Endothelial cell of umbilical vein (primary cell): ENCODE results near the gene NOD2. TPM values are rescaled to one million over a fixed set of nuclear protein-coding genes. Genes with fewer than 3 reads are reported as not detected.

Experiments
- BruUV-seq: library from RNA; stranded (reverse); fragments of 400-500 nt; replicated peaks from 2 replicates; lab custom pipeline; 2021; lab: Mats Ljungman, UMichigan
- CTCF ChIA-PET: fragments of 300-600, 350-600 bp; sonication (Branson Sonifier 250); formaldehyde crosslinking; loops from one replicate; lab custom pipeline; 2021; ENCODE audit warnings: antibody characterized with exemption, inconsistent platforms; lab: Charles Lee
- POLR2A ChIA-PET: fragments of 300-600, 350-600 bp; sonication (Branson Sonifier 250); formaldehyde crosslinking; loops from one replicate; lab custom pipeline; 2021; ENCODE audit warnings: antibody characterized with exemption, inconsistent platforms; lab: Charles Lee
- DNase-seq: peaks from one replicate; pipeline ENCODE4 v3.0.0-alpha.2; 2011; ENCODE audit warnings: low read depth, low spot score
- FAIRE-seq: peaks from 2 replicates; lab custom pipeline; 2011; peaks lifted over from hg19 to GRCh38; lab: Jason Lieb, UNC
- H2AFZ ChIP-seq: 2 replicates; pipeline ENCODE4 v1.6.0; 2012; ENCODE audit warnings: low read depth, low read length, control low read depth, inconsistent platforms
- H3K27ac ChIP-seq: 2 replicates; pipeline ENCODE4 v1.5.1; 2011; ENCODE audit warnings: low read depth, mild to moderate bottlenecking, control low read depth, low read length, moderate library complexity; ENCODE audit not compliant: insufficient read depth
- H3K27me3 ChIP-seq, 2 experiments: 2 replicates each; pipeline versions ENCODE4 v1.6.0 to v1.6.1; 2011; ENCODE audit warnings: low read length in 2 of 2, mixed read lengths in 1 of 2; ENCODE audit not compliant: control insufficient read depth in 2 of 2, insufficient read depth in 2 of 2
- H3K36me3 ChIP-seq, 2 experiments: 2 replicates in 1 of 2; 3 replicates in 1 of 2; pipeline ENCODE4 v1.5.1; 2011; ENCODE audit warnings: low read length in 2 of 2, mild to moderate bottlenecking in 1 of 2, moderate library complexity in 1 of 2; ENCODE audit not compliant: control insufficient read depth in 2 of 2, insufficient read depth in 2 of 2; ENCODE audit errors: extremely low read depth in 1 of 2
- H3K4me1 ChIP-seq: 3 replicates; pipeline ENCODE4 v1.5.1; 2011; ENCODE audit warnings: mild to moderate bottlenecking, low read length; ENCODE audit not compliant: control insufficient read depth, insufficient read depth; ENCODE audit errors: extremely low read depth
- H3K4me2 ChIP-seq: 2 replicates; pipeline ENCODE4 v1.6.1; 2011; ENCODE audit warnings: low read length, control low read depth, mixed read lengths; ENCODE audit not compliant: insufficient read depth
- H3K4me3 ChIP-seq, 3 experiments: fragments of 200-600 bp in 1 of 3; sonication (generic), shearing (Covaris generic) in 1 of 3; replicated peaks in 1 of 3; 2 replicates each; pipeline ENCODE4 v1.5.1; 2011 to 2016; ENCODE audit warnings: control low read depth in 3 of 3, low read length in 3 of 3, mild to moderate bottlenecking in 2 of 3, inconsistent platforms in 1 of 3, low read depth in 1 of 3, moderate library complexity in 1 of 3; ENCODE audit not compliant: insufficient read depth in 1 of 3
- H3K79me2 ChIP-seq: 2 replicates; pipeline ENCODE4 v1.6.0; 2012; ENCODE audit warnings: low read length, inconsistent platforms; ENCODE audit not compliant: control insufficient read depth, insufficient read depth
- H3K9ac ChIP-seq: replicated peaks from 2 replicates; pipeline ENCODE3; 2011; ENCODE audit warnings: low read length, control low read depth; ENCODE audit not compliant: insufficient read depth; ENCODE audit errors: extremely low read depth
- H3K9me1 ChIP-seq: replicated peaks from 3 replicates; pipeline ENCODE4 v1.6.0; 2011; ENCODE audit warnings: mild to moderate bottlenecking, low read length; ENCODE audit not compliant: control insufficient read depth, insufficient read depth; ENCODE audit errors: extremely low read depth
- H3K9me3 ChIP-seq: replicated peaks from 2 replicates; pipeline ENCODE4 v1.5.1; 2012; ENCODE audit warnings: low read length, inconsistent platforms; ENCODE audit not compliant: control insufficient read depth, insufficient read depth
- H4K20me1 ChIP-seq: replicated peaks from 2 replicates; pipeline ENCODE3; 2011; ENCODE audit warnings: mild to moderate bottlenecking, low read length; ENCODE audit not compliant: control insufficient read depth, insufficient read depth; ENCODE audit errors: extremely low read depth
- CTCF ChIP-seq, 2 donors: IDR thresholded peaks; 1 replicate in 1 of 2; 2 replicates in 1 of 2; pipeline ENCODE4 v1.5.1; 2011; ENCODE audit warnings: low read length in 2 of 2, mild to moderate bottlenecking in 2 of 2, moderate library complexity in 2 of 2, control low read depth in 1 of 2, inconsistent platforms in 1 of 2, low read depth in 1 of 2; ENCODE audit not compliant: insufficient read depth in 1 of 2; ENCODE audit errors: extremely low read depth in 1 of 2
- EZH2 ChIP-seq: IDR thresholded peaks from 2 replicates; pipeline ENCODE4 v1.6.1; 2012; ENCODE audit warnings: borderline replicate concordance, low read depth, mild to moderate bottlenecking, moderate library complexity, low read length, inconsistent platforms; ENCODE audit not compliant: severe bottlenecking
- FOS ChIP-seq: IDR thresholded peaks from 2 replicates; pipeline ENCODE4 v1.6.1; 2011; ENCODE audit warnings: mild to moderate bottlenecking, low read length, moderate library complexity, borderline replicate concordance; ENCODE audit not compliant: insufficient read depth
- GATA2 ChIP-seq: IDR thresholded peaks from 2 replicates; pipeline ENCODE4 v1.7.0; 2011; ENCODE audit warnings: low read depth, mild to moderate bottlenecking, moderate library complexity, mixed read lengths, low read length; ENCODE audit not compliant: insufficient read length, insufficient read depth
- JUN ChIP-seq: IDR thresholded peaks from 2 replicates; pipeline ENCODE4 v1.6.1; 2011; ENCODE audit warnings: borderline replicate concordance, low read depth; ENCODE audit not compliant: insufficient read length, insufficient read depth
- MYC ChIP-seq: IDR thresholded peaks from one replicate; pipeline ENCODE4 v1.6.1; 2011; ENCODE audit warnings: mild to moderate bottlenecking, low read depth, low read length
- POLR2A ChIP-seq: IDR thresholded peaks from 2 replicates; pipeline ENCODE4 v1.6.1; 2012; ENCODE audit warnings: low read depth, mild to moderate bottlenecking, control low read depth, low read length
- POLR2AphosphoS5 ChIP-seq: IDR thresholded peaks from 2 replicates; pipeline ENCODE4 v1.6.1; 2012; ENCODE audit warnings: low read depth, mild to moderate bottlenecking, control low read depth, low read length, moderate library complexity; ENCODE audit not compliant: insufficient read depth
- dilution Hi-C: fragments of 300-500 bp; cut with MboI; formaldehyde crosslinking; loops from one replicate; pipeline ENCODE4 v1.15.0; 2019; ENCODE audit warnings: low sequenced_read_pairs; ENCODE audit not compliant: extremely low pct_ligation_motif_present
- intact Hi-C: fragments of 100-400 bp; cut with micrococcal nuclease; formaldehyde crosslinking; loops from one replicate; pipeline ENCODE4 v1.10.0; 2022
- polyA plus RNA-seq, 4 experiments: library from polyadenylated mRNA; depleted of rRNA in 3 of 4; stranded (reverse) in 3 of 4; unstranded in 1 of 4; fragments of >200 nt; gene quantifications; 2 replicates each; pipeline versions ENCODE4 v1.2.1 to v1.2.3, GENCODE V29; 2011 to 2012; ENCODE audit warnings: missing spikeins in 1 of 4
- total RNA-seq: library from RNA; stranded (reverse); gene quantifications from 2 replicates; pipeline ENCODE4 v1.2.3, GENCODE V29; 2021
- TF ChIP-seq, protein P1 (sequence below): IDR thresholded peaks from 2 replicates; pipeline ENCODE4 v1.6.1; 2011; ENCODE audit not compliant: insufficient read depth, insufficient read length

NOD2 gene
- total and polyA plus RNA-seq, 2 donors (not counting 3 experiments of a cell fraction or from before 2014, with no cell fraction given): 0.07 to 0.58 TPM

DNA sequence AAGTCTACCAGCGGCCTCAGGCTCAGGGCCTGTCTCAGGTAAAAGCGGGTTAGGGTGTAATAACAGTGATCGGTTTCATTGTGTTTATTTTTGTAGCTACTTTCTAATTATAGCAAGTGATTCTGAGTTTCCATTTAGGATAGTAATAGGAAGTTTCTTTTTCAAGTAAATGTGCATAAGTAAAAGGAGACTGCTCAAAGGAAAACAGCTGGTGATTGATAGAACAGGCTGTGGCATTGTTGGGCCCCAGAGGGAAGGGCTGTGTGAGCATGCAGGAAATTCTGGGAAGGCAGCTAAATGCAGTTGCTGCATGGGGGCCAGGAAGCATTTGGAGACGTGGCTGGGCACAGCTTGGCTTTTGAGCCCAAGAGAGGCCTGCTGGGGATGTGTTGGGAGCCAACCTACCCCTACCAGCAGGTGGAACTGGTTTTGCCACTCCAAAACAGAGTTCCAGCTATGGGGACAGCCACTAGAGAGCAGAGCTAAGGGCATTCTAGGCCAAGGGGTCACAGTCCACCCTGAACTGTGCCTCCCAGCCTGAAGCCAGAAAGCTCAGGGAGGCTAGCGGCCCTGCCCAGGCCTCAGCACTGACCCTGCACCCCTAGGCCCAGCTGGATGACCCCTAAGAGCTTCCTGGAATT, 24.9 kb upstream of the NOD2 start:
- no peaks in the 10 kb centered on the region for H3K36me3 ChIP-seq
- no peaks in the 10 kb centered on the region for H3K9me1 ChIP-seq
- FAIRE-seq (no peak), DNase-seq (no peak)
- no peak overlapping the region for H3K4me2 ChIP-seq
- TF ChIP-seq GATA2 (no peak), JUN (no peak), POLR2A (no peak), CTCF (IDR thresholded peaks at IDR 0.05; ENCODE audit: extremely low read depth in 1 of 2, insufficient read depth in 1 of 2, low read depth in 1 of 2, low read length in 2 of 2) (no peak), EZH2 (no peak), POLR2AphosphoS5 (no peak), FOS (no peak), MYC (no peak)
- TF ChIP-seq, protein P1, sequence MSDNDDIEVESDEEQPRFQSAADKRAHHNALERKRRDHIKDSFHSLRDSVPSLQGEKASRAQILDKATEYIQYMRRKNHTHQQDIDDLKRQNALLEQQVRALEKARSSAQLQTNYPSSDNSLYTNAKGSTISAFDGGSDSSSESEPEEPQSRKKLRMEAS: no peak
- H3K9ac ChIP-seq: no peak overlapping the region
- no peak overlapping the region for H3K4me3 ChIP-seq
- H3K27me3 ChIP-seq: no peaks in the 10 kb centered on the region
- H3K4me1 ChIP-seq: peaks cover 3% of the 10 kb centered on the region
- intact Hi-C loops: loop anchor here (5.0 kb wide), 2 partner anchors 56 to 196 kb away; no protein-coding TSS in a partner anchor
- POLR2A ChIA-PET: no interaction called here
- no peaks in the 10 kb centered on the region for H4K20me1 ChIP-seq
- no peak overlapping the region for H3K27ac ChIP-seq
- no peaks in the 10 kb centered on the region for H3K79me2 ChIP-seq
- H3K9me3 ChIP-seq: peaks cover 3% of the 10 kb centered on the region
- no peak overlapping the region for H2AFZ ChIP-seq
- CTCF ChIA-PET: interaction anchor here (0.6 to 10.9 kb wide), 5 partner anchors 9 to 643 kb away, joined by 3 to 179 read pairs (median 14); partner anchors contain the start of gene CNEP1R1
- BruUV-seq: no TSS peak
- dilution Hi-C loops: no loop called here
